Endothelial cell of umbilical vein (primary cell): ENCODE measurements around the gene HSD17B14. TPM values are rescaled to one million over a fixed set of nuclear protein-coding genes. Genes with fewer than 3 reads are reported as not detected.

ENCODE experiments used
- BruUV-seq: library from RNA; stranded (reverse); fragments of 400-500 nt; replicated peaks from 2 replicates; lab custom pipeline; 2021; lab: Mats Ljungman, UMichigan
- CTCF ChIA-PET: fragments of 300-600, 350-600 bp; sonication (Branson Sonifier 250); formaldehyde crosslinking; loops from one replicate; lab custom pipeline; 2021; ENCODE audit warnings: antibody characterized with exemption, inconsistent platforms; lab: Charles Lee
- POLR2A ChIA-PET: fragments of 300-600, 350-600 bp; sonication (Branson Sonifier 250); formaldehyde crosslinking; loops from one replicate; lab custom pipeline; 2021; ENCODE audit warnings: antibody characterized with exemption, inconsistent platforms; lab: Charles Lee
- DNase-seq: peaks from one replicate; pipeline ENCODE4 v3.0.0-alpha.2; 2011; ENCODE audit warnings: low read depth, low spot score
- FAIRE-seq: peaks from 2 replicates; lab custom pipeline; 2011; peaks lifted over from hg19 to GRCh38; lab: Jason Lieb, UNC
- H2AFZ ChIP-seq: 2 replicates; pipeline ENCODE4 v1.6.0; 2012; ENCODE audit warnings: low read depth, low read length, control low read depth, inconsistent platforms
- H3K27ac ChIP-seq: 2 replicates; pipeline ENCODE4 v1.5.1; 2011; ENCODE audit warnings: low read depth, mild to moderate bottlenecking, control low read depth, low read length, moderate library complexity; ENCODE audit not compliant: insufficient read depth
- H3K27me3 ChIP-seq, 2 experiments: 2 replicates each; pipeline versions ENCODE4 v1.6.0 to v1.6.1; 2011; ENCODE audit warnings: low read length in 2 of 2, mixed read lengths in 1 of 2; ENCODE audit not compliant: control insufficient read depth in 2 of 2, insufficient read depth in 2 of 2
- H3K36me3 ChIP-seq, 2 experiments: 2 replicates in 1 of 2; 3 replicates in 1 of 2; pipeline ENCODE4 v1.5.1; 2011; ENCODE audit warnings: low read length in 2 of 2, mild to moderate bottlenecking in 1 of 2, moderate library complexity in 1 of 2; ENCODE audit not compliant: control insufficient read depth in 2 of 2, insufficient read depth in 2 of 2; ENCODE audit errors: extremely low read depth in 1 of 2
- H3K4me1 ChIP-seq: 3 replicates; pipeline ENCODE4 v1.5.1; 2011; ENCODE audit warnings: mild to moderate bottlenecking, low read length; ENCODE audit not compliant: control insufficient read depth, insufficient read depth; ENCODE audit errors: extremely low read depth
- H3K4me2 ChIP-seq: 2 replicates; pipeline ENCODE4 v1.6.1; 2011; ENCODE audit warnings: low read length, control low read depth, mixed read lengths; ENCODE audit not compliant: insufficient read depth
- H3K4me3 ChIP-seq, 3 experiments: fragments of 200-600 bp in 1 of 3; sonication (generic), shearing (Covaris generic) in 1 of 3; replicated peaks in 1 of 3; 2 replicates each; pipeline ENCODE4 v1.5.1; 2011 to 2016; ENCODE audit warnings: control low read depth in 3 of 3, low read length in 3 of 3, mild to moderate bottlenecking in 2 of 3, inconsistent platforms in 1 of 3, low read depth in 1 of 3, moderate library complexity in 1 of 3; ENCODE audit not compliant: insufficient read depth in 1 of 3
- H3K79me2 ChIP-seq: 2 replicates; pipeline ENCODE4 v1.6.0; 2012; ENCODE audit warnings: low read length, inconsistent platforms; ENCODE audit not compliant: control insufficient read depth, insufficient read depth
- H3K9ac ChIP-seq: replicated peaks from 2 replicates; pipeline ENCODE3; 2011; ENCODE audit warnings: low read length, control low read depth; ENCODE audit not compliant: insufficient read depth; ENCODE audit errors: extremely low read depth
- H3K9me1 ChIP-seq: replicated peaks from 3 replicates; pipeline ENCODE4 v1.6.0; 2011; ENCODE audit warnings: mild to moderate bottlenecking, low read length; ENCODE audit not compliant: control insufficient read depth, insufficient read depth; ENCODE audit errors: extremely low read depth
- H3K9me3 ChIP-seq: replicated peaks from 2 replicates; pipeline ENCODE4 v1.5.1; 2012; ENCODE audit warnings: low read length, inconsistent platforms; ENCODE audit not compliant: control insufficient read depth, insufficient read depth
- H4K20me1 ChIP-seq: replicated peaks from 2 replicates; pipeline ENCODE3; 2011; ENCODE audit warnings: mild to moderate bottlenecking, low read length; ENCODE audit not compliant: control insufficient read depth, insufficient read depth; ENCODE audit errors: extremely low read depth
- EZH2 ChIP-seq: IDR thresholded peaks from 2 replicates; pipeline ENCODE4 v1.6.1; 2012; ENCODE audit warnings: borderline replicate concordance, low read depth, mild to moderate bottlenecking, moderate library complexity, low read length, inconsistent platforms; ENCODE audit not compliant: severe bottlenecking
- FOS ChIP-seq: IDR thresholded peaks from 2 replicates; pipeline ENCODE4 v1.6.1; 2011; ENCODE audit warnings: mild to moderate bottlenecking, low read length, moderate library complexity, borderline replicate concordance; ENCODE audit not compliant: insufficient read depth
- GATA2 ChIP-seq: IDR thresholded peaks from 2 replicates; pipeline ENCODE4 v1.7.0; 2011; ENCODE audit warnings: low read depth, mild to moderate bottlenecking, moderate library complexity, mixed read lengths, low read length; ENCODE audit not compliant: insufficient read length, insufficient read depth
- JUN ChIP-seq: IDR thresholded peaks from 2 replicates; pipeline ENCODE4 v1.6.1; 2011; ENCODE audit warnings: borderline replicate concordance, low read depth; ENCODE audit not compliant: insufficient read length, insufficient read depth
- MYC ChIP-seq: IDR thresholded peaks from one replicate; pipeline ENCODE4 v1.6.1; 2011; ENCODE audit warnings: mild to moderate bottlenecking, low read depth, low read length
- POLR2A ChIP-seq: IDR thresholded peaks from 2 replicates; pipeline ENCODE4 v1.6.1; 2012; ENCODE audit warnings: low read depth, mild to moderate bottlenecking, control low read depth, low read length
- POLR2AphosphoS5 ChIP-seq: IDR thresholded peaks from 2 replicates; pipeline ENCODE4 v1.6.1; 2012; ENCODE audit warnings: low read depth, mild to moderate bottlenecking, control low read depth, low read length, moderate library complexity; ENCODE audit not compliant: insufficient read depth
- dilution Hi-C: fragments of 300-500 bp; cut with MboI; formaldehyde crosslinking; loops from one replicate; pipeline ENCODE4 v1.15.0; 2019; ENCODE audit warnings: low sequenced_read_pairs; ENCODE audit not compliant: extremely low pct_ligation_motif_present
- intact Hi-C: fragments of 100-400 bp; cut with micrococcal nuclease; formaldehyde crosslinking; loops from one replicate; pipeline ENCODE4 v1.10.0; 2022
- polyA plus RNA-seq, 4 experiments: library from polyadenylated mRNA; depleted of rRNA in 3 of 4; stranded (reverse) in 3 of 4; unstranded in 1 of 4; fragments of >200 nt; gene quantifications; 2 replicates each; pipeline versions ENCODE4 v1.2.1 to v1.2.3, GENCODE V29; 2011 to 2012; ENCODE audit warnings: missing spikeins in 1 of 4
- total RNA-seq: library from RNA; stranded (reverse); gene quantifications from 2 replicates; pipeline ENCODE4 v1.2.3, GENCODE V29; 2021
- TF ChIP-seq, protein P1 (sequence below), 2 donors: IDR thresholded peaks; 1 replicate in 1 of 2; 2 replicates in 1 of 2; pipeline ENCODE4 v1.5.1; 2011; ENCODE audit warnings: low read length in 2 of 2, mild to moderate bottlenecking in 2 of 2, moderate library complexity in 2 of 2, control low read depth in 1 of 2, inconsistent platforms in 1 of 2, low read depth in 1 of 2; ENCODE audit not compliant: insufficient read depth in 1 of 2; ENCODE audit errors: extremely low read depth in 1 of 2
- TF ChIP-seq, protein P2 (sequence below): IDR thresholded peaks from 2 replicates; pipeline ENCODE4 v1.6.1; 2011; ENCODE audit not compliant: insufficient read depth, insufficient read length

Gene HSD17B14
- total and polyA plus RNA-seq, 2 donors (not counting 3 experiments of a cell fraction or from before 2014, with no cell fraction given) = 20.9 to 46.3 TPM

DNA sequence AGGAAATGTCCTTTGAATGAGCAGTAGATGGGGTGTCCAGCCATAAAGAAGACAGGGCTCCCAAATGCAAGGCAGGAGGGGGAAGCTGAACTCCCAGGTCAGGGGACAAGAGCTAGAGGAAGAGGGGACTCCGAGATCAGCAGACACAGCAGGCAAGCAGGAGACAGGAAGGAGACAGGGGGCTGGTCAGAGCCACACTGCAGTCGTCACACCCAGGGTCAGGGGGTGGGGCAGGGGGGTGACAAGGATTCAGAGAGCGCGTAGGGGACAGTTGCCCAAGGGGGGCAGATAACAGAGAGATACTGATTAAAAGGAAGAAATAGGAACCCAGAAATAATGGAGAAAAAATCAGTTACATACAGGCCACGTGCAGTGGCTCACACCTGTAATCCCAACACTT lies 3.2 kb downstream of the HSD17B14 start:
- no peak for FAIRE-seq
- Histone ChIP-seq H3K27me3 (no peaks in the 10 kb centered on the region), H3K4me2 (no peak overlapping the region), H3K27ac (no peak overlapping the region), H3K4me1 (peaks cover 5% of the 10 kb centered on the region), H3K9me3 (no peaks in the 10 kb centered on the region), H3K79me2 (no peaks in the 10 kb centered on the region), H3K36me3 (peaks cover 0 to 4% of the 10 kb centered on the region in 2 experiments), H3K9ac (no peak overlapping the region), H3K4me3 (no peak overlapping the region), H2AFZ (no peak overlapping the region), H3K9me1 (no peaks in the 10 kb centered on the region), H4K20me1 (no peaks in the 10 kb centered on the region)
- POLR2A ChIA-PET = no interaction called here
- no peak for TF ChIP-seq JUN
- TF ChIP-seq, protein P1, sequence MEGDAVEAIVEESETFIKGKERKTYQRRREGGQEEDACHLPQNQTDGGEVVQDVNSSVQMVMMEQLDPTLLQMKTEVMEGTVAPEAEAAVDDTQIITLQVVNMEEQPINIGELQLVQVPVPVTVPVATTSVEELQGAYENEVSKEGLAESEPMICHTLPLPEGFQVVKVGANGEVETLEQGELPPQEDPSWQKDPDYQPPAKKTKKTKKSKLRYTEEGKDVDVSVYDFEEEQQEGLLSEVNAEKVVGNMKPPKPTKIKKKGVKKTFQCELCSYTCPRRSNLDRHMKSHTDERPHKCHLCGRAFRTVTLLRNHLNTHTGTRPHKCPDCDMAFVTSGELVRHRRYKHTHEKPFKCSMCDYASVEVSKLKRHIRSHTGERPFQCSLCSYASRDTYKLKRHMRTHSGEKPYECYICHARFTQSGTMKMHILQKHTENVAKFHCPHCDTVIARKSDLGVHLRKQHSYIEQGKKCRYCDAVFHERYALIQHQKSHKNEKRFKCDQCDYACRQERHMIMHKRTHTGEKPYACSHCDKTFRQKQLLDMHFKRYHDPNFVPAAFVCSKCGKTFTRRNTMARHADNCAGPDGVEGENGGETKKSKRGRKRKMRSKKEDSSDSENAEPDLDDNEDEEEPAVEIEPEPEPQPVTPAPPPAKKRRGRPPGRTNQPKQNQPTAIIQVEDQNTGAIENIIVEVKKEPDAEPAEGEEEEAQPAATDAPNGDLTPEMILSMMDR (IDR thresholded peaks at IDR 0.05; ENCODE audit: extremely low read depth in 1 of 2, insufficient read depth in 1 of 2, low read depth in 1 of 2, low read length in 2 of 2) = no peak
- TF ChIP-seq, protein P2, sequence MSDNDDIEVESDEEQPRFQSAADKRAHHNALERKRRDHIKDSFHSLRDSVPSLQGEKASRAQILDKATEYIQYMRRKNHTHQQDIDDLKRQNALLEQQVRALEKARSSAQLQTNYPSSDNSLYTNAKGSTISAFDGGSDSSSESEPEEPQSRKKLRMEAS = no peak
- TF ChIP-seq POLR2AphosphoS5 = no peak
- no peak for TF ChIP-seq MYC
- TF ChIP-seq POLR2A = no peak
- no peak for TF ChIP-seq FOS
- TF ChIP-seq GATA2 = no peak
- no peak for TF ChIP-seq EZH2
- intact Hi-C loops (no loop called here), dilution Hi-C loops (no loop called here)
- no peak for DNase-seq
- no TSS peak for BruUV-seq
- CTCF ChIA-PET = interaction anchor here (0.6 to 3.4 kb wide), 4 partner anchors 10 to 171 kb away, joined by 4 to 19 read pairs (median 6); no protein-coding TSS in a partner anchor
